Spleen (tissue), 7 donors: ENCODE measurements around the gene DLX4.

Experiments used
- CTCF ChIP-seq, 11 experiments: fragments of 200-600 bp in 7 of 11; fragments of 450-650 bp in 4 of 11; sonication (generic) in 4 of 11; IDR thresholded peaks in 8 of 11; conservative IDR thresholded peaks in 3 of 11; 1 replicate in 7 of 11; 2 replicates in 4 of 11; pipeline versions ENCODE4 v1.4.0 to v1.8.0; 2016 to 2021; ENCODE audit warnings: antibody characterized with exemption in 11 of 11, inconsistent platforms in 4 of 11, mild to moderate bottlenecking in 1 of 11
- POLR2AphosphoS5 ChIP-seq, 3 donors: sonication (generic); formaldehyde crosslinking; IDR thresholded peaks; one replicate each; pipeline ENCODE4 v1.5.1; 2017; ENCODE audit warnings: antibody characterized with exemption in 3 of 3
- donor health status: DM: no; HTN: no; CAD: no; lungs with moderate emphysema.
- donor health status: DM: no; HTN: no; CAD: no.
- donor health status: DM: no; HTN: no; CAD: no.

- TF ChIP-seq CTCF (IDR thresholded peaks at IDR 0.05 in 8 of 11, conservative IDR thresholded peaks at IDR 0.05 in 3 of 11) (no peak), POLR2AphosphoS5 (IDR thresholded peaks at IDR 0.05) (no peak)
Measured at GRCh38 chr17:49963309-49963625, 5.7 kb upstream of the DLX4 start.
